A549 (cell line): ENCODE results near the gene SMIM44. TPM values are rescaled to one million over a fixed set of nuclear protein-coding genes. Genes with fewer than 3 reads are reported as not detected.
"Not testable (repeated sequence)": the region's sequence is repeated elsewhere in the genome, so short reads cannot be mapped to it uniquely, and the experiment has no call there.

Experiments
- ATAC-seq, 2 experiments: fragments of 200-7000 bp in 1 of 2; fragments of >200 bp in 1 of 2; cut with Nextera tagmentation in 1 of 2; cut with Tn5 transposase in 1 of 2; 3 replicates each; pipeline versions ENCODE4 v1.8.0 to v1.9.1; 2018 to 2020; ENCODE audit warnings: mild to moderate bottlenecking in 1 of 2, moderate library complexity in 1 of 2
- CTCF ChIA-PET: fragments of 300-600 bp; sonication (Branson Sonifier 250); formaldehyde crosslinking; extraction: SDS; loops from one replicate; lab custom pipeline; 2021; ENCODE audit warnings: antibody characterized with exemption, inconsistent platforms; lab: Yijun Ruan, JAX
- POLR2A ChIA-PET: fragments of 350-600 bp; formaldehyde crosslinking; extraction: SDS; loops from one replicate; lab custom pipeline; 2021; ENCODE audit warnings: antibody characterized with exemption, inconsistent platforms; lab: Yijun Ruan, JAX
- DNase-seq, 2 experiments: peaks; one replicate each; pipeline versions ENCODE4 v3.0.0 to v3.0.0-alpha.2; 2011 to 2016; ENCODE audit warnings: low read depth in 1 of 2, low spot score in 1 of 2
- FAIRE-seq: peaks from 2 replicates; lab custom pipeline; 2011; peaks lifted over from hg19 to GRCh38; lab: Jason Lieb, UNC
- H3K27ac ChIP-seq, 2 experiments: fragments of >200 bp; sonication (Bioruptor Twin); formaldehyde crosslinking; 3 replicates each; pipeline ENCODE4 v1.5.1; 2016 to 2017
- H3K4me1 ChIP-seq: fragments of >200 bp; sonication (Bioruptor Twin); formaldehyde crosslinking; 3 replicates; pipeline ENCODE4 v1.6.1; 2016
- H3K4me2 ChIP-seq: fragments of >200 bp; sonication (Bioruptor Twin); formaldehyde crosslinking; 3 replicates; pipeline ENCODE4 v1.6.1; 2016
- H3K4me3 ChIP-seq: fragments of >200 bp; sonication (Bioruptor Twin); formaldehyde crosslinking; 3 replicates; pipeline ENCODE4 v1.5.1; 2016
- H3K9me3 ChIP-seq: fragments of >200 bp; sonication (Bioruptor Twin); formaldehyde crosslinking; 3 replicates; pipeline ENCODE4 v1.6.1; 2016
- CBX2 ChIP-seq: fragments of 200-600 bp; sonication (generic); IDR thresholded peaks from 2 replicates; pipeline ENCODE4 v1.6.1; 2016; ENCODE audit warnings: low read depth, mild to moderate bottlenecking, borderline replicate concordance
- ESRRA ChIP-seq: fragments of 150-350 bp; IDR thresholded peaks from 2 replicates; pipeline ENCODE4 v1.6.1; 2014; ENCODE audit warnings: mild to moderate bottlenecking, low read length, borderline replicate concordance
- HDAC2 ChIP-seq: fragments of 200-600 bp; sonication (generic); IDR thresholded peaks from 2 replicates; pipeline ENCODE4 v1.6.1; 2016
- HOXA7 ChIP-seq: fragments of 250-450 bp; sonication (Bioruptor Pico); IDR thresholded peaks from 2 replicates; pipeline ENCODE4 v1.5.0; 2020; ENCODE audit warnings: mild to moderate bottlenecking, moderate library complexity
- HOXB13 ChIP-seq: fragments of 250-450 bp; sonication (Bioruptor Pico); IDR thresholded peaks from 2 replicates; pipeline ENCODE4 v1.5.0; 2020; ENCODE audit warnings: low read depth, mild to moderate bottlenecking, moderate library complexity
- HOXB5 ChIP-seq: fragments of 250-450 bp; sonication (Bioruptor Pico); IDR thresholded peaks from 2 replicates; pipeline ENCODE4 v1.5.0; 2020; ENCODE audit warnings: mild to moderate bottlenecking, moderate library complexity
- KDM1A ChIP-seq: fragments of 200-600 bp; sonication (generic); IDR thresholded peaks from 2 replicates; pipeline ENCODE4 v1.6.1; 2016; ENCODE audit warnings: low read depth, mild to moderate bottlenecking
- MAZ ChIP-seq: fragments of 150-350 bp; IDR thresholded peaks from 2 replicates; pipeline ENCODE4 v1.6.1; 2014; ENCODE audit warnings: antibody characterized with exemption, low read depth, low read length, borderline replicate concordance
- PHF8 ChIP-seq: fragments of 200-600 bp; sonication (generic); IDR thresholded peaks from 2 replicates; pipeline ENCODE4 v1.6.1; 2016; ENCODE audit warnings: low read depth, mild to moderate bottlenecking, antibody characterized with exemption, moderate library complexity, borderline replicate concordance
- RAD21 ChIP-seq, 2 experiments: fragments of >200 bp in 1 of 2; sonication (Bioruptor Twin) in 1 of 2; formaldehyde crosslinking in 1 of 2; IDR thresholded peaks in 1 of 2; conservative IDR thresholded peaks in 1 of 2; 2 replicates in 1 of 2; 3 replicates in 1 of 2; pipeline ENCODE4 v1.6.1; 2012 to 2018; ENCODE audit warnings: inconsistent platforms in 1 of 2
- RNF2 ChIP-seq: fragments of 200-600 bp; sonication (generic); IDR thresholded peaks from 2 replicates; pipeline ENCODE4 v1.6.1; 2016; ENCODE audit warnings: low read depth, mild to moderate bottlenecking, antibody characterized with exemption, moderate library complexity, borderline replicate concordance
- SMC3 ChIP-seq: fragments of >200 bp; sonication (Bioruptor Twin); formaldehyde crosslinking; IDR thresholded peaks from 3 replicates; pipeline ENCODE4 v1.6.1; 2018; ENCODE audit warnings: inconsistent platforms
- TP53 ChIP-seq: fragments of 250-450 bp; sonication (Bioruptor Pico); IDR thresholded peaks from 2 replicates; pipeline ENCODE4 v1.5.0; 2021; ENCODE audit warnings: mild to moderate bottlenecking, moderate library complexity
- ZNF302 ChIP-seq: fragments of 250-450 bp; sonication (Bioruptor Pico); IDR thresholded peaks from 2 replicates; pipeline ENCODE4 v1.9.0; 2021; ENCODE audit warnings: inconsistent platforms, mild to moderate bottlenecking, moderate library complexity
- WGBS: methylation state at CpG from one replicate; pipeline ENCODE4 v1.1.6; 2017; ENCODE audit errors: missing lambda C conversion rate; 5-methylcytosine and 5-hydroxymethylcytosine counted together
- polyA plus RNA-seq, 4 experiments: library from polyadenylated mRNA; depleted of rRNA in 3 of 4; stranded (reverse); fragments of >200 nt; fragmentation: RNase III in 1 of 4; extraction: RNeasy Plus Mini Kit Qiagen cat#74134 plus additional on column Dnase treatment in 1 of 4; gene quantifications; 2 replicates in 3 of 4; 3 replicates in 1 of 4; pipeline ENCODE4 v1.2.3, GENCODE V29; 2011 to 2017
- TF ChIP-seq, protein P1 (sequence below): fragments of 250-450 bp; sonication (Bioruptor Pico); IDR thresholded peaks from 2 replicates; pipeline ENCODE4 v1.5.0; 2021; ENCODE audit warnings: mild to moderate bottlenecking, moderate library complexity, borderline replicate concordance
- TF ChIP-seq, protein P2 (sequence below): IDR thresholded peaks from 2 replicates; pipeline ENCODE4 v1.6.1; 2012
- TF ChIP-seq, protein P3 (sequence below): fragments of 250-450 bp; sonication (Bioruptor Pico); IDR thresholded peaks from 2 replicates; pipeline ENCODE4 v1.5.0; 2020; ENCODE audit warnings: low read depth, mild to moderate bottlenecking, moderate library complexity

Gene SMIM44
- polyA plus RNA-seq, 2 of the 4 experiments (the other 2 are of a cell fraction), result not detected

DNA sequence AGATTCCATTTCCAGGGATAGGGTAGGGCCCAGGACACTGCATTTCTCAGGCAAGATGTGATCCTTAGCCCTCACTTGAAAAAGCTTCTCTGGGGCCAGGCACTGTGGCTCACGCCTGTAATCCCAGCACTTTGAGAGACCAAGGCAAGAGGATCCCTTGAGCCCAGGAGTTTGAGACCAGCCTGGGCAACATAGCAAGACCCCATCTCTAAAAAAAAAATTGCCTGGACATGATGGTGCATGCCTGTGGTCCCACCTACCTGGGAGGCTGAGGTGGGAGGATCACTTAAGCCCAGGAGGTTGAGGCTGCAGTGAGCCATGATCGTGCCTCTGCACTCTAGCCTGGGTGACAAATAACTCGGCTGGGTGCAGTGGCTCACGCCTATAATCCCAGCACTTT is 36.6 kb downstream of the SMIM44 start:
- H3K4me1 ChIP-seq, result peaks cover 15% of the 10 kb centered on the region
- 84% methylated on average over 4 of the region's 4 CpGs for WGBS
- H3K9me3 ChIP-seq, DNase-seq, H3K27ac ChIP-seq, FAIRE-seq, ATAC-seq, H3K4me2 ChIP-seq, H3K4me3 ChIP-seq, POLR2A ChIA-PET: not testable (repeated sequence)
- CTCF ChIA-PET, result interaction anchor here (1.2 to 2.4 kb wide), 4 partner anchors 9 to 120 kb away, joined by 3 to 9 read pairs (median 6); no protein-coding TSS in a partner anchor

DNA sequence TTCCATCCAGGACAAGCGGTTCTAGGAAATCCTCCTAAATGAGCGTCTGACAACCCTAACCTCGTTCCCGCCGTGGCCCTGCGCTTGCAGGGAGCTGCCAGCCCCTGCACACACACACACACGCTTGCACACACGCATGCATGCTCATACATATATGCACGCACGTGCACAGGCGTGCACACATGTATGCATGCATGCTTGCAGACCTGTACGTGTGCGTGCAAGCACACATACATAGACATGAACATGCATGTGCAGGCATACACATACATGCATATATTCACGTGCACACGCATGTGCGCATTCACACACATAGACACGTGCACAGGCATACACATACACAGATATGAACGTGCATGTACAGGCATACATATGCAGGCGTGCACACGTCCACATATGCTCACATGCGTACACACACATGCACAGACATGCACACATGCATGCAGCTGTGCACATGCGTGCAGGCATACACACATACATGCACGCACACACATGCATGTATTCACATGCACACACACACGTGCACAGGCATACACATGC is 38.5 kb downstream of the SMIM44 start:
- DNase-seq, result no peak
- Histone ChIP-seq H3K4me1 (peaks cover 7% of the 10 kb centered on the region; the same call in 1 of the 3 replicates), H3K9me3 (no peaks in the 10 kb centered on the region), H3K4me2 (no peak overlapping the region), H3K4me3 (no peak overlapping the region), H3K27ac (no peak overlapping the region)
- WGBS, result 94% methylated on average over 24 of the region's 24 CpGs
- ATAC-seq, result no peak
- ChIA-PET POLR2A (no interaction called here), CTCF (interaction anchor here (1.0 to 1.5 kb wide), 3 partner anchors 15 to 29 kb away, joined by 4 to 5 read pairs (median 4); no protein-coding TSS in a partner anchor)
- no peak for FAIRE-seq
- TF ChIP-seq, protein P1, sequence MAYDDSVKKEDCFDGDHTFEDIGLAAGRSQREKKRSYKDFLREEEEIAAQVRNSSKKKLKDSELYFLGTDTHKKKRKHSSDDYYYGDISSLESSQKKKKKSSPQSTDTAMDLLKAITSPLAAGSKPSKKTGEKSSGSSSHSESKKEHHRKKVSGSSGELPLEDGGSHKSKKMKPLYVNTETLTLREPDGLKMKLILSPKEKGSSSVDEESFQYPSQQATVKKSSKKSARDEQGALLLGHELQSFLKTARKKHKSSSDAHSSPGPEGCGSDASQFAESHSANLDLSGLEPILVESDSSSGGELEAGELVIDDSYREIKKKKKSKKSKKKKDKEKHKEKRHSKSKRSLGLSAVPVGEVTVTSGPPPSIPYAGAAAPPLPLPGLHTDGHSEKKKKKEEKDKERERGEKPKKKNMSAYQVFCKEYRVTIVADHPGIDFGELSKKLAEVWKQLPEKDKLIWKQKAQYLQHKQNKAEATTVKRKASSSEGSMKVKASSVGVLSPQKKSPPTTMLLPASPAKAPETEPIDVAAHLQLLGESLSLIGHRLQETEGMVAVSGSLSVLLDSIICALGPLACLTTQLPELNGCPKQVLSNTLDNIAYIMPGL (CRISPR knock-in tag), result no peak
- no peak for TF ChIP-seq HOXB5 (CRISPR knock-in tag)
- TF ChIP-seq RAD21 (conservative IDR thresholded peaks at IDR 0.05 in 1 of 2, IDR thresholded peaks at IDR 0.05 in 1 of 2), result no peak
- no peak for TF ChIP-seq SMC3
- TF ChIP-seq CBX2, result no peak
- TF ChIP-seq, protein P2, sequence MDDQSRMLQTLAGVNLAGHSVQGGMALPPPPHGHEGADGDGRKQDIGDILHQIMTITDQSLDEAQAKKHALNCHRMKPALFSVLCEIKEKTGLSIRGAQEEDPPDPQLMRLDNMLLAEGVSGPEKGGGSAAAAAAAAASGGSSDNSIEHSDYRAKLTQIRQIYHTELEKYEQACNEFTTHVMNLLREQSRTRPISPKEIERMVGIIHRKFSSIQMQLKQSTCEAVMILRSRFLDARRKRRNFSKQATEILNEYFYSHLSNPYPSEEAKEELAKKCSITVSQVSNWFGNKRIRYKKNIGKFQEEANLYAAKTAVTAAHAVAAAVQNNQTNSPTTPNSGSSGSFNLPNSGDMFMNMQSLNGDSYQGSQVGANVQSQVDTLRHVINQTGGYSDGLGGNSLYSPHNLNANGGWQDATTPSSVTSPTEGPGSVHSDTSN, result no peak
- TF ChIP-seq HOXA7 (CRISPR knock-in tag), result no peak
- no peak for TF ChIP-seq TP53
- TF ChIP-seq, all 56 proteins: peak for 0

DNA sequence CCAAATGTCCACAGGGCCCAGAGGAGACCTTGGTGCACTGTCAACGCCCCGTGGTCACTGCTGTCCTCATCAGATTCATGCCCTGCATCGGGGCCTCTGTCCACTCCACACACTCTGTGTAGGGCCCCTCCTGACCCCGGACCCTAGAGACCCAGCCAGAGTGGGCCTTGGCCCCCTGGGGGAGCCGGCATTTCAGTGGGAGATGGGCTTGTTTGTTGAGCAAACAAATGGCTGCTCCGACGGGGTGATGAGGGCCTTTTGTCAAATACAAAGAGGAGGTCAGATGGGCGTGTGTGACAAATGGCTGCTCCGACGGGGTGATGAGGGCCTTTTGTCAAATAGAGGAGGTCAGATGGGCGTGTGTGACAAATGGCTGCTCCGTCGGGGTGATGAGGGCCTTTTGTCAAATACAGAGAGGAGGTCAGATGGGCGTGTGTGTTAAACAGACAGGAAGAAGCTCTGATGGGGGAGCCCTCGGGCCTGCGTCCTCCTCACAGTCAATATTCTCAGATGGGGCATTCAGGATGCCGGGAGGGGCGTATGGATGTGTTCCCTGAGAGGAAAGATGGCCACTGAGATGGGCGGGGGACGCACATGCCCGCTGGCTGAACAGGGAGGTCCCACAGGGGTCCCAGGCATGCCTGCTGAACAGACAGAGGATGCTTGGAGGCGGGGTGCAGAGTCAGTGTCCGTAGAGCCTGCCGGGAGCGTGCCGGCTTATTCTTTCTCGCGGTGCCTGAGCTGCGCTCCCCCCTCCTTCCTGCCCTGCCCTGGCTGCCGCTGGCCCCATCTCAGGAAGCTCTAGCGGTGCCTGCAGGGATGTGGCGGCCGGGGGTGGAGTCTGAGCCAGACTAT is 39.2 kb downstream of the SMIM44 start:
- no peak for FAIRE-seq
- H3K27ac ChIP-seq, result no peak overlapping the region
- no peak overlapping the region for H3K4me3 ChIP-seq
- no peaks in the 10 kb centered on the region for H3K9me3 ChIP-seq
- WGBS, result 69% methylated on average over 16 of the region's 33 CpGs
- ATAC-seq, result no peak
- ChIA-PET CTCF (interaction anchor here (0.6 to 2.1 kb wide), 3 partner anchors 25 to 119 kb away, joined by 3 to 8 read pairs (median 4); no protein-coding TSS in a partner anchor), POLR2A (no interaction called here)
- TF ChIP-seq MAZ (no peak), PHF8 (no peak), RNF2 (no peak), ESRRA (no peak), HOXB13 (no peak), TP53 (no peak), HDAC2 (no peak), RAD21 (conservative IDR thresholded peaks at IDR 0.05 in 1 of 2, IDR thresholded peaks at IDR 0.05 in 1 of 2) (no peak), KDM1A (no peak), ZNF302 (CRISPR knock-in tag) (no peak)
- TF ChIP-seq, protein P3, sequence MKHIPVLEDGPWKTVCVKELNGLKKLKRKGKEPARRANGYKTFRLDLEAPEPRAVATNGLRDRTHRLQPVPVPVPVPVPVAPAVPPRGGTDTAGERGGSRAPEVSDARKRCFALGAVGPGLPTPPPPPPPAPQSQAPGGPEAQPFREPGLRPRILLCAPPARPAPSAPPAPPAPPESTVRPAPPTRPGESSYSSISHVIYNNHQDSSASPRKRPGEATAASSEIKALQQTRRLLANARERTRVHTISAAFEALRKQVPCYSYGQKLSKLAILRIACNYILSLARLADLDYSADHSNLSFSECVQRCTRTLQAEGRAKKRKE (CRISPR knock-in tag), result no peak
- H3K4me2 ChIP-seq, result no peak overlapping the region
- peaks cover 7% of the 10 kb centered on the region; the same call in 1 of the 3 replicates for H3K4me1 ChIP-seq
- DNase-seq, result no peak
